Neural progenitor cell (in vitro differentiated cells): Measurements from ENCODE around the gene C2orf78. TPM values are rescaled to one million over a fixed set of nuclear protein-coding genes. Genes with fewer than 3 reads are reported as not detected.

Experiments used
- DNase-seq: peaks from one replicate; pipeline ENCODE4 v3.0.0-alpha.2; 2016; ENCODE audit warnings: low spot score
- H2AFZ ChIP-seq: fragments of 200-600 bp; sonication (generic); replicated peaks from 2 replicates; pipeline ENCODE4 v1.6.1; 2016; ENCODE audit warnings: antibody characterized with exemption
- H3F3A ChIP-seq: fragments of 200-600 bp; sonication (generic); 2 replicates; pipeline ENCODE4 v1.6.1; 2016; ENCODE audit warnings: antibody characterized with exemption, low read depth
- H3K27ac ChIP-seq: fragments of 200-600 bp; sonication (generic); 2 replicates; pipeline ENCODE4 v1.5.1; 2016; ENCODE audit warnings: mild to moderate bottlenecking
- H3K27me3 ChIP-seq: fragments of 200-600 bp; sonication (generic); 2 replicates; pipeline ENCODE4 v1.6.1; 2016; ENCODE audit warnings: mild to moderate bottlenecking, moderate library complexity
- H3K36me3 ChIP-seq: fragments of 200-600 bp; sonication (generic); 2 replicates; pipeline ENCODE4 v1.5.1; 2016
- H3K4me1 ChIP-seq: fragments of 200-600 bp; sonication (generic); 2 replicates; pipeline ENCODE4 v1.6.1; 2016; ENCODE audit warnings: mixed run types
- H3K4me2 ChIP-seq: fragments of 200-600 bp; sonication (generic); 2 replicates; pipeline ENCODE4 v1.6.1; 2016
- H3K4me3 ChIP-seq: fragments of 200-600 bp; sonication (generic); 2 replicates; pipeline ENCODE4 v1.5.1; 2016
- H3K79me2 ChIP-seq: fragments of 200-600 bp; sonication (generic); 2 replicates; pipeline ENCODE4 v1.6.1; 2016; ENCODE audit warnings: low read depth
- H3K9ac ChIP-seq: fragments of 200-600 bp; sonication (generic); 2 replicates; pipeline ENCODE4 v1.6.1; 2016
- H3K9me3 ChIP-seq: fragments of 200-600 bp; sonication (generic); 2 replicates; pipeline ENCODE4 v1.5.1; 2016; ENCODE audit warnings: low read depth
- H4K20me1 ChIP-seq: fragments of 200-600 bp; sonication (generic); 2 replicates; pipeline ENCODE4 v1.6.1; 2016; ENCODE audit warnings: low read depth
- H3K27ac Mint-ChIP-seq: 3 replicates; pipeline ENCODE4 v1.8.0; 2021; ENCODE audit warnings: mixed read lengths
- H3K27me3 Mint-ChIP-seq: 2 replicates; pipeline ENCODE4 v1.8.0; 2022; ENCODE audit warnings: low read depth, mild to moderate bottlenecking, inconsistent platforms, moderate library complexity, mixed read lengths; ENCODE audit not compliant: insufficient read depth
- H3K36me3 Mint-ChIP-seq: 3 replicates; pipeline ENCODE4 v1.8.0; 2021; ENCODE audit warnings: mixed read lengths
- H3K4me1 Mint-ChIP-seq: 3 replicates; pipeline ENCODE4 v1.8.0; 2021; ENCODE audit warnings: mixed read lengths
- H3K4me3 Mint-ChIP-seq: 3 replicates; pipeline ENCODE4 v1.8.0; 2021; ENCODE audit warnings: mild to moderate bottlenecking, moderate library complexity, mixed read lengths
- H3K9me3 Mint-ChIP-seq: 3 replicates; pipeline ENCODE4 v1.8.0; 2020; ENCODE audit warnings: mixed read lengths
- EZH2 ChIP-seq: fragments of 200-600 bp; sonication (generic); IDR thresholded peaks from 2 replicates; pipeline ENCODE4 v1.6.1; 2017; ENCODE audit warnings: antibody characterized with exemption, mild to moderate bottlenecking, moderate library complexity
- EZH2phosphoT487 ChIP-seq: fragments of 200-600 bp; sonication (generic); IDR thresholded peaks from 2 replicates; pipeline ENCODE4 v1.6.1; 2017; ENCODE audit warnings: antibody characterized with exemption
- total RNA-seq: library from RNA; depleted of rRNA; stranded (reverse); fragments of >200 nt; gene quantifications from 2 replicates; pipeline ENCODE4 v1.2.3, GENCODE V29; 2015; ENCODE audit warnings: low replicate concordance
- TF ChIP-seq, protein P1 (sequence below): fragments of 200-600 bp; sonication (generic); IDR thresholded peaks from 2 replicates; pipeline ENCODE4 v1.5.1; 2017; ENCODE audit warnings: antibody characterized with exemption, mild to moderate bottlenecking

C2orf78 gene
- total RNA-seq, 1 donor from 2014 or later = 0.21 TPM

DNA sequence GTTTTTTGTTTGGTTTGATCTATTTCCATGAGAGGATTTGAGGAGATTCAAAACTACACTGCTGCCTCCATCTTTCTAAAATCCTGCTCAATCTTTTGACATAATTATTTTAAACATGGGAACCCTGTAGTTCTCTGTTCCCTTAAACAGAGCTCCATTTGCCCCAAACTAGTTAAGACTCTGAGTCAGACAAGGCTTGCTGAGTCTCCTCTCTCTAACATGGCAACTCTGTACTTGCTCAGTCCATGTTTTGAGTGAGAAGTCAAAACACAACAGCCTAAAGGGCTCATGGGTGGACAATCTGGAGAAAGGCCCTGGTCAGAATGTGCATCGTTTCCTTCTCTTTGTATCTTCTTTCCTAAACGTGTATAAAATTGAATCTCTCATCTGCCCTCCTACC, 37.7 kb downstream of the C2orf78 start:
- H3K9ac ChIP-seq = no peak overlapping the region
- no peaks in the 10 kb centered on the region for H3K36me3 Mint-ChIP-seq
- H3K36me3 ChIP-seq = no peaks in the 10 kb centered on the region
- no peaks in the 10 kb centered on the region for H3K9me3 ChIP-seq
- H3K9me3 Mint-ChIP-seq = no peaks in the 10 kb centered on the region
- no peak overlapping the region for H3K27ac Mint-ChIP-seq
- H3K27ac ChIP-seq = no peak overlapping the region
- peaks cover 24% of the 10 kb centered on the region for H3K27me3 ChIP-seq
- H3K27me3 Mint-ChIP-seq = peaks cover 2% of the 10 kb centered on the region
- H3K4me3 ChIP-seq = no peak overlapping the region
- no peaks in the 10 kb centered on the region for H4K20me1 ChIP-seq
- H2AFZ ChIP-seq = no peak overlapping the region
- no peak overlapping the region for H3K4me3 Mint-ChIP-seq
- no peak overlapping the region for H3K4me2 ChIP-seq
- no peak for DNase-seq
- H3F3A ChIP-seq = no peaks in the 10 kb centered on the region
- H3K4me1 Mint-ChIP-seq = no peaks in the 10 kb centered on the region
- H3K79me2 ChIP-seq = no peaks in the 10 kb centered on the region
- TF ChIP-seq EZH2phosphoT487 (no peak), EZH2 (no peak)
- TF ChIP-seq, protein P1, sequence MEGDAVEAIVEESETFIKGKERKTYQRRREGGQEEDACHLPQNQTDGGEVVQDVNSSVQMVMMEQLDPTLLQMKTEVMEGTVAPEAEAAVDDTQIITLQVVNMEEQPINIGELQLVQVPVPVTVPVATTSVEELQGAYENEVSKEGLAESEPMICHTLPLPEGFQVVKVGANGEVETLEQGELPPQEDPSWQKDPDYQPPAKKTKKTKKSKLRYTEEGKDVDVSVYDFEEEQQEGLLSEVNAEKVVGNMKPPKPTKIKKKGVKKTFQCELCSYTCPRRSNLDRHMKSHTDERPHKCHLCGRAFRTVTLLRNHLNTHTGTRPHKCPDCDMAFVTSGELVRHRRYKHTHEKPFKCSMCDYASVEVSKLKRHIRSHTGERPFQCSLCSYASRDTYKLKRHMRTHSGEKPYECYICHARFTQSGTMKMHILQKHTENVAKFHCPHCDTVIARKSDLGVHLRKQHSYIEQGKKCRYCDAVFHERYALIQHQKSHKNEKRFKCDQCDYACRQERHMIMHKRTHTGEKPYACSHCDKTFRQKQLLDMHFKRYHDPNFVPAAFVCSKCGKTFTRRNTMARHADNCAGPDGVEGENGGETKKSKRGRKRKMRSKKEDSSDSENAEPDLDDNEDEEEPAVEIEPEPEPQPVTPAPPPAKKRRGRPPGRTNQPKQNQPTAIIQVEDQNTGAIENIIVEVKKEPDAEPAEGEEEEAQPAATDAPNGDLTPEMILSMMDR = no peak
- no peaks in the 10 kb centered on the region for H3K4me1 ChIP-seq

DNA sequence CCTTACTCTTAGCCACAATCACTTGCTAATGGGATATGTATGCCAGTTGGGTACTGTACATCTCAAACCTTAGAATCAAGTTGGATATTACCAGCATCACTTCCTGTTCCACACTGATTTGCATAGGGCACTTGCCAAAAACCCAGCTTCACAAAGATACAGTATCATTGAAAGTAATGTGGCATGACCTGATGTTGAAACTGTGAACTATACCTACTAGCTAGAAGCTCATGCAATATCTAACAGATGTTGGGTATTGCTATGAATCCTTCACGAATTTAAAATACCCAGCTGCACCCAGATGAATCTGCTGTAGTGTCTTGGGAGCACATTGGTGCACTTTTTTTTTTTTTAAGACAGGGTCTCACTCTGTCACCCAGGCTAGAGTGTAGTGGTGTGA, 38.3 kb downstream of the C2orf78 start:
- H3K27me3 Mint-ChIP-seq = no peaks in the 10 kb centered on the region
- no peaks in the 10 kb centered on the region for H3K36me3 Mint-ChIP-seq
- H3K4me3 Mint-ChIP-seq = no peak overlapping the region

DNA sequence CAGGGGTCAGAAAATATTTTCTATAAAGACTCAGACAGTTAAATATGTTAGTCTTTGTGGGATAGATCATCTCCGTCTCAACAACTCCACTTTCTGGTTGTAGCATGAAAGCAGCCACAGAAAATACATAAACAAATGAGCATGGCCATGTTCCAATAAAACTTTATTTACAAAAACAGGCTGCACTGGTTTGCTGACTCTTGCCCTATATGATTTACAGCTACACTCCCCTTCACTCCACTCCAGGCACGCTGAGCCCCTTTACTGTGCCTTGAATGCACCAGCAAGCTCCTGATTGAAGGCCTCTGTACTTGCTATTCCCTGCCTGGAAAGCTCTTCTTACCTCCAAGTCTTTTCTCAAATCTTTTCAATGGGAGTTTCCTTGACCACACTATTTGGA, 39.0 kb downstream of the C2orf78 start:
- H3K27ac Mint-ChIP-seq = no peak overlapping the region
- DNase-seq = no peak
- Histone ChIP-seq H3K36me3 (no peaks in the 10 kb centered on the region), H4K20me1 (no peaks in the 10 kb centered on the region), H3K4me2 (no peak overlapping the region), H3K79me2 (no peaks in the 10 kb centered on the region), H3K9me3 (no peaks in the 10 kb centered on the region), H3K4me3 (no peak overlapping the region), H3F3A (no peaks in the 10 kb centered on the region), H3K27ac (no peak overlapping the region), H3K9ac (no peak overlapping the region), H2AFZ (no peak overlapping the region), H3K27me3 (peaks cover 35% of the 10 kb centered on the region), H3K4me1 (no peaks in the 10 kb centered on the region)
- H3K4me1 Mint-ChIP-seq = no peaks in the 10 kb centered on the region
- H3K36me3 Mint-ChIP-seq = no peaks in the 10 kb centered on the region
- H3K9me3 Mint-ChIP-seq = no peaks in the 10 kb centered on the region
- no peak overlapping the region for H3K4me3 Mint-ChIP-seq
- no peaks in the 10 kb centered on the region for H3K27me3 Mint-ChIP-seq
- TF ChIP-seq EZH2 (no peak), EZH2phosphoT487 (no peak)
- TF ChIP-seq, protein P1 = no peak

More for the DNA sequence above, 38.3 kb downstream of the C2orf78 start:
- no peak for DNase-seq
- H2AFZ ChIP-seq = no peak overlapping the region
- no peaks in the 10 kb centered on the region for H3F3A ChIP-seq
- H3K27ac ChIP-seq = no peak overlapping the region
- H3K4me3 ChIP-seq = no peak overlapping the region
- H3K27me3 ChIP-seq = peaks cover 30% of the 10 kb centered on the region
- Mint-ChIP-seq H3K9me3 (no peaks in the 10 kb centered on the region), H3K27ac (no peak overlapping the region), H3K4me1 (no peaks in the 10 kb centered on the region)
- TF ChIP-seq, protein P1 = no peak
- TF ChIP-seq EZH2phosphoT487 (no peak), EZH2 (no peak)
- no peak overlapping the region for H3K9ac ChIP-seq
- H4K20me1 ChIP-seq = no peaks in the 10 kb centered on the region
- no peak overlapping the region for H3K4me2 ChIP-seq
- no peaks in the 10 kb centered on the region for H3K36me3 ChIP-seq
- no peaks in the 10 kb centered on the region for H3K79me2 ChIP-seq
- no peaks in the 10 kb centered on the region for H3K9me3 ChIP-seq
- no peaks in the 10 kb centered on the region for H3K4me1 ChIP-seq
